ENCODE results near the gene MAP3K20. TPM values are rescaled to one million over a fixed set of nuclear protein-coding genes. Genes with fewer than 3 reads are reported as not detected.

The MAP3K20 gene
- total RNA-seq, 1 experiment from 2014 or later, result 40.0 TPM

DNA sequence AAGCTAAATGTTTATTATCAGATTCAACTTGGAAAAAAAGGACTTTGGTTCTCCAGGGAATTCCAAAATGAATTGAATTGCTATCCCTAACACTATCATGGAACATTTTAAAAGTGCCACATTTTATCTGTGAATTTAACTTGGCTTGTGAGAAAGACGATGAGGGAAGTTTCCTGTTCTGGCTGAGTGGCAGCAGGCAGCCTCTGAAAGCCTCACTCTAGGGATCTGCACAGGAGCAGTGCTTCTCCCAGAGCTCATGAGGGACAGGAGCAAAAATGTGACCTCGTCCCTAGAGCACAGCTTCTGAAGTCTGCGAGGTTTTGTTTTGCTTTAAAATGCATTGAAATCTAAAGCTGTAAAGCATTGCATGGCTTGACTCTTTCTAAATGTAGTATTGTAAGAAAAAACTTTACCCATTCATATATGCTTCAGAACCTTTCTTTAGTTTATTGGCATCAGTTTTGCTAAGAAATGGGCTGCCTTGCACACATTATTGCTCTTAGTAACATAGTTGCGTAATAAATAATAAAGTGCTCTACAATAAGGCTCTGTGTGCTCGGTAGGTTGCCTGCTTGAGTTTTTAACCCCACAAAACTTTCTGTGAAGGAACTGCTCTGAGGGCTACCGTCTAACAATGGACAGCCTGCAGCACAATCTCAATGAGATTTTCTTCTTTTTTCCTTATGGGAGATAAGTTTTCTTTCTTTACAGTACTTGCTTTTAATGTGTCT is 142.8 kb downstream of the MAP3K20 start:
- H3K27me3 ChIP-seq (replicated peaks; ENCODE audit: insufficient read depth, low read depth, low read length, poor library complexity), result no peaks in the 10 kb centered on the region
- ChIA-PET POLR2A (ENCODE audit: low non-redundant PET) (interaction anchor here (0.6 kb wide), 1 partner anchor 119 kb away, joined by 3 read pairs; no protein-coding TSS in a partner anchor), CTCF (no interaction called here)
- no peaks in the 10 kb centered on the region for H3K36me3 ChIP-seq (ENCODE audit: insufficient read depth, low read length, poor library complexity, severe bottlenecking)
- TF ChIP-seq EZH2 (IDR thresholded peaks at IDR 0.05; ENCODE audit: borderline replicate concordance, low read depth, low read length, poor library complexity, severe bottlenecking), result no peak
- TF ChIP-seq, protein P1, sequence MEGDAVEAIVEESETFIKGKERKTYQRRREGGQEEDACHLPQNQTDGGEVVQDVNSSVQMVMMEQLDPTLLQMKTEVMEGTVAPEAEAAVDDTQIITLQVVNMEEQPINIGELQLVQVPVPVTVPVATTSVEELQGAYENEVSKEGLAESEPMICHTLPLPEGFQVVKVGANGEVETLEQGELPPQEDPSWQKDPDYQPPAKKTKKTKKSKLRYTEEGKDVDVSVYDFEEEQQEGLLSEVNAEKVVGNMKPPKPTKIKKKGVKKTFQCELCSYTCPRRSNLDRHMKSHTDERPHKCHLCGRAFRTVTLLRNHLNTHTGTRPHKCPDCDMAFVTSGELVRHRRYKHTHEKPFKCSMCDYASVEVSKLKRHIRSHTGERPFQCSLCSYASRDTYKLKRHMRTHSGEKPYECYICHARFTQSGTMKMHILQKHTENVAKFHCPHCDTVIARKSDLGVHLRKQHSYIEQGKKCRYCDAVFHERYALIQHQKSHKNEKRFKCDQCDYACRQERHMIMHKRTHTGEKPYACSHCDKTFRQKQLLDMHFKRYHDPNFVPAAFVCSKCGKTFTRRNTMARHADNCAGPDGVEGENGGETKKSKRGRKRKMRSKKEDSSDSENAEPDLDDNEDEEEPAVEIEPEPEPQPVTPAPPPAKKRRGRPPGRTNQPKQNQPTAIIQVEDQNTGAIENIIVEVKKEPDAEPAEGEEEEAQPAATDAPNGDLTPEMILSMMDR (conservative IDR thresholded peaks at IDR 0.05; ENCODE audit: low read depth, low read length), result no peak
- no TSS peak for BruUV-seq (replicated peaks)
- DNase-seq (ENCODE audit: low spot score), result peak; percentile 61
- no peak overlapping the region for H3K4me3 ChIP-seq (ENCODE audit: low read depth, low read length, poor library complexity, severe bottlenecking)
- intact Hi-C loops (cut with micrococcal nuclease; ENCODE audit: unreplicated experiment), result loop anchor here (10.0 kb wide), 2 partner anchors 414 to 1126 kb away; no protein-coding TSS in a partner anchor
- no peak overlapping the region for H3K27ac ChIP-seq (ENCODE audit: low read depth, low read length, poor library complexity, severe bottlenecking)
- H3K4me1 ChIP-seq (ENCODE audit: insufficient read depth, low read length, poor library complexity, severe bottlenecking), result peaks cover 24% of the 10 kb centered on the region
- H3K9me3 ChIP-seq (ENCODE audit: low read depth, low read length, poor library complexity, severe bottlenecking), result no peaks in the 10 kb centered on the region

DNA sequence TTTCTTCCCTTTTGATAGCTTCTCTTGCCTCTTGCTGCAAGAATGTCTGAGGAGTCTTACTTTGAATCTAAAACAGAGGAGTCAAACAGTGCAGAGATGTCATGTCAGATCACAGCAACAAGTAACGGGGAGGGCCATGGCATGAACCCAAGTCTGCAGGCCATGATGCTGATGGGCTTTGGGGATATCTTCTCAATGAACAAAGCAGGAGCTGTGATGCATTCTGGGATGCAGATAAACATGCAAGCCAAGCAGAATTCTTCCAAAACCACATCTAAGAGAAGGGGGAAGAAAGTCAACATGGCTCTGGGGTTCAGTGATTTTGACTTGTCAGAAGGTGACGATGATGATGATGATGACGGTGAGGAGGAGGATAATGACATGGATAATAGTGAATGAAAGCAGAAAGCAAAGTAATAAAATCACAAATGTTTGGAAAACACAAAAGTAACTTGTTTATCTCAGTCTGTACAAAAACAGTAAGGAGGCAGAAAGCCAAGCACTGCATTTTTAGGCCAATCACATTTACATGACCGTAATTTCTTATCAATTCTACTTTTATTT is 145.6 kb downstream of the MAP3K20 start:
- peaks cover 24% of the 10 kb centered on the region for H3K4me1 ChIP-seq (ENCODE audit: insufficient read depth, low read length, poor library complexity, severe bottlenecking)
- intact Hi-C loops (cut with micrococcal nuclease; ENCODE audit: unreplicated experiment), result no loop called here
- TF ChIP-seq, protein P1 (conservative IDR thresholded peaks at IDR 0.05; ENCODE audit: low read depth, low read length), result no peak
- TF ChIP-seq EZH2 (IDR thresholded peaks at IDR 0.05; ENCODE audit: borderline replicate concordance, low read depth, low read length, poor library complexity, severe bottlenecking), result no peak
- H3K9me3 ChIP-seq (ENCODE audit: low read depth, low read length, poor library complexity, severe bottlenecking), result no peaks in the 10 kb centered on the region
- H3K36me3 ChIP-seq (ENCODE audit: insufficient read depth, low read length, poor library complexity, severe bottlenecking), result no peaks in the 10 kb centered on the region
- DNase-seq (ENCODE audit: low spot score), result peak; percentile 17
- H3K27me3 ChIP-seq (replicated peaks; ENCODE audit: insufficient read depth, low read depth, low read length, poor library complexity), result no peaks in the 10 kb centered on the region
- H3K27ac ChIP-seq (ENCODE audit: low read depth, low read length, poor library complexity, severe bottlenecking), result no peak overlapping the region
- H3K4me3 ChIP-seq (ENCODE audit: low read depth, low read length, poor library complexity, severe bottlenecking), result no peak overlapping the region
- BruUV-seq (replicated peaks), result no TSS peak
- ChIA-PET CTCF (no interaction called here), POLR2A (ENCODE audit: low non-redundant PET) (no interaction called here)

DNA sequence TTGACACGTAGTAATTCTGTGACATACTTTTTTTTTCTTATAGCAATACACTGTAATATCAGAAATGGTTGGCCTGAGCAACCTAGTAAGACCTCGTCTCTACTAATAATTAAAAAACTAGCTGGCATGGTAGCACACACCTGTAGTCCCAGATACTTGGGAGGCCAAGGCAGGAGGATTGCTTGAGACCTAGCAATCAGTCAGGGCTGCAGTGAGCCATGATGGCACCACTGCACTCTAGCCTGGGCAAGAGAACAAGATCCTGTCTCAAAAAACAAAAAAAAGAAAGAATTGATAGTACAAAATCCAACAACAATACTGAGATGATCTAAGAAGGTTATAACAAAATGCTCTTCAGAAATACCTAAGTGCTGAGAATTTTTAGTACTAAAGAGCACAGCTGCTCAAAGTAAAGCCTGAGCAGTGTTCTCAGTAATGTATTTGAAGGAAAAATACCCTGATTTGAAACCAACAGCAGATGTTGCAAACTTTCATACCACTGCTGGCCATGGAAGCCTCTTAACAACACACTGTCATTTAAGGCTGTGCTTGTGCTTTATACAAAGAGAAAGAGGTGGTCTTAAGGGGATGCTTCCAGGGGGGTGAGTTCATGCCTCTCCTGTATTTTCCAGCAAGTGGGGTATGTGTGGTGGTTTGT is 146.4 kb downstream of the MAP3K20 start:
- peaks cover 23% of the 10 kb centered on the region for H3K4me1 ChIP-seq (ENCODE audit: insufficient read depth, low read length, poor library complexity, severe bottlenecking)
- ChIA-PET POLR2A (ENCODE audit: low non-redundant PET) (no interaction called here), CTCF (no interaction called here)
- no TSS peak for BruUV-seq (replicated peaks)
- H3K9me3 ChIP-seq (ENCODE audit: low read depth, low read length, poor library complexity, severe bottlenecking), result no peaks in the 10 kb centered on the region
- H3K4me3 ChIP-seq (ENCODE audit: low read depth, low read length, poor library complexity, severe bottlenecking), result no peak overlapping the region
- no peak for DNase-seq (ENCODE audit: low spot score)
- TF ChIP-seq, protein P1 (conservative IDR thresholded peaks at IDR 0.05; ENCODE audit: low read depth, low read length), result no peak
- no peak for TF ChIP-seq EZH2 (IDR thresholded peaks at IDR 0.05; ENCODE audit: borderline replicate concordance, low read depth, low read length, poor library complexity, severe bottlenecking)
- intact Hi-C loops (cut with micrococcal nuclease; ENCODE audit: unreplicated experiment), result no loop called here
- H3K36me3 ChIP-seq (ENCODE audit: insufficient read depth, low read length, poor library complexity, severe bottlenecking), result no peaks in the 10 kb centered on the region
- H3K27me3 ChIP-seq (replicated peaks; ENCODE audit: insufficient read depth, low read depth, low read length, poor library complexity), result no peaks in the 10 kb centered on the region
- no peak overlapping the region for H3K27ac ChIP-seq (ENCODE audit: low read depth, low read length, poor library complexity, severe bottlenecking)

Data from A673 (cell line).